ENCODE data around the gene NCLN. TPM values are rescaled to one million over a fixed set of nuclear protein-coding genes. Genes with fewer than 3 reads are reported as not detected.
A peak's percentile ranks its signal among the peaks of the same experiment; 100 is the strongest.

The NCLN gene, protein sequence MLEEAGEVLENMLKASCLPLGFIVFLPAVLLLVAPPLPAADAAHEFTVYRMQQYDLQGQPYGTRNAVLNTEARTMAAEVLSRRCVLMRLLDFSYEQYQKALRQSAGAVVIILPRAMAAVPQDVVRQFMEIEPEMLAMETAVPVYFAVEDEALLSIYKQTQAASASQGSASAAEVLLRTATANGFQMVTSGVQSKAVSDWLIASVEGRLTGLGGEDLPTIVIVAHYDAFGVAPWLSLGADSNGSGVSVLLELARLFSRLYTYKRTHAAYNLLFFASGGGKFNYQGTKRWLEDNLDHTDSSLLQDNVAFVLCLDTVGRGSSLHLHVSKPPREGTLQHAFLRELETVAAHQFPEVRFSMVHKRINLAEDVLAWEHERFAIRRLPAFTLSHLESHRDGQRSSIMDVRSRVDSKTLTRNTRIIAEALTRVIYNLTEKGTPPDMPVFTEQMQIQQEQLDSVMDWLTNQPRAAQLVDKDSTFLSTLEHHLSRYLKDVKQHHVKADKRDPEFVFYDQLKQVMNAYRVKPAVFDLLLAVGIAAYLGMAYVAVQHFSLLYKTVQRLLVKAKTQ
- 61.1 and 64.8 TPM in 2 replicates for total RNA-seq

DNA sequence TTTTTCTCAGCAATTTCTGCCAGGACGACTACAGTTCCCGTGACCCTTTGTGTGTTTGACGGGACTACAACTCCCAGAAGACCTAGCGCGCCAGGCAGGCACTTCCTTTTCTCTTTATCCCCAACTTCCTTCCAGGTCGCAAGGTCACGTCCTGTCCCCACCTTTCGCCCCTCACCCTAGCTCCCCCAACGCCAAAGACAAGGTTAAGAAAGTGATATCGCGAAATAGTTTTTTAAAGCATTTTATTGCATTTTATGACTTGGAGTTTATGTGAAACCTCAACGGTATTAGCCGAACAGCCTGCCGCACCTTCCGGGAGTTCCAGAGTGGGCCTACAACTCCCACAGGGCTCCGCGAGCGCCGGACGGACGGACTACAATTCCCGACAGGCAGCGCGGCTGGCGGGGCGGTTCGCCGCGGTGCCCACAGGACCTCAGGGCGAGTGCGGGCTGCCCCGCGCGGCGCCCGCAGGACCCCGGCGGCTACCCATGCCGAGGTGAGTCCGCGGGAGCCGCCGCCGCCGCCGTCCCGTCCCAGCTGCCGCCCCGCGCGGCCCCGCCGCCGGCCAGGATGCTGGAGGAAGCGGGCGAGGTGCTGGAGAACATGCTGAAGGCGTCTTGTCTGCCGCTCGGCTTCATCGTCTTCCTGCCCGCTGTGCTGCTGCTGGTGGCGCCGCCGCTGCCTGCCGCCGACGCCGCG lies at the start of gene NCLN:
Gene NCLN (plus strand): TSS at position 470 of the 699 bp plus-strand sequence. CDS start 101 bp downstream, at position 571.
- H3K9me3 Mint-ChIP-seq, result no peaks in the 10 kb centered on the region
- ATAC-seq (ENCODE audit: low read depth) (peak; percentile 86), DNase-seq (peak; percentile 98)
- peak within 1 kb of the TSS; percentile 95 for H3K27ac Mint-ChIP-seq
- TF ChIP-seq, protein P1, sequence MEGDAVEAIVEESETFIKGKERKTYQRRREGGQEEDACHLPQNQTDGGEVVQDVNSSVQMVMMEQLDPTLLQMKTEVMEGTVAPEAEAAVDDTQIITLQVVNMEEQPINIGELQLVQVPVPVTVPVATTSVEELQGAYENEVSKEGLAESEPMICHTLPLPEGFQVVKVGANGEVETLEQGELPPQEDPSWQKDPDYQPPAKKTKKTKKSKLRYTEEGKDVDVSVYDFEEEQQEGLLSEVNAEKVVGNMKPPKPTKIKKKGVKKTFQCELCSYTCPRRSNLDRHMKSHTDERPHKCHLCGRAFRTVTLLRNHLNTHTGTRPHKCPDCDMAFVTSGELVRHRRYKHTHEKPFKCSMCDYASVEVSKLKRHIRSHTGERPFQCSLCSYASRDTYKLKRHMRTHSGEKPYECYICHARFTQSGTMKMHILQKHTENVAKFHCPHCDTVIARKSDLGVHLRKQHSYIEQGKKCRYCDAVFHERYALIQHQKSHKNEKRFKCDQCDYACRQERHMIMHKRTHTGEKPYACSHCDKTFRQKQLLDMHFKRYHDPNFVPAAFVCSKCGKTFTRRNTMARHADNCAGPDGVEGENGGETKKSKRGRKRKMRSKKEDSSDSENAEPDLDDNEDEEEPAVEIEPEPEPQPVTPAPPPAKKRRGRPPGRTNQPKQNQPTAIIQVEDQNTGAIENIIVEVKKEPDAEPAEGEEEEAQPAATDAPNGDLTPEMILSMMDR (IDR thresholded peaks at IDR 0.05), result no peak
- H3K36me3 Mint-ChIP-seq (ENCODE audit: low read depth), result peaks cover 30% of the 10 kb centered on the region
- H3K27me3 Mint-ChIP-seq, result no peaks in the 10 kb centered on the region
- peaks cover 74% of the 10 kb centered on the region for H3K4me1 Mint-ChIP-seq
- ChIA-PET POLR2A (interaction anchor here (0.9 to 3.5 kb wide), 3 partner anchors 10 to 235 kb away, joined by 3 to 25 read pairs (median 4); no protein-coding TSS in a partner anchor), CTCF (interaction anchor here (1.1 to 1.2 kb wide), 2 partner anchors 22 to 38 kb away, joined by 3 read pairs; no protein-coding TSS in a partner anchor)
- peak within 1 kb of the TSS; percentile 93 for H3K4me3 Mint-ChIP-seq
- intact Hi-C loops (cut with micrococcal nuclease), result loop anchor here (1.0 to 10.0 kb wide), 6 partner anchors 53 to 1101 kb away; partner anchors contain the start of genes FZR1 and HMG20B

DNA sequence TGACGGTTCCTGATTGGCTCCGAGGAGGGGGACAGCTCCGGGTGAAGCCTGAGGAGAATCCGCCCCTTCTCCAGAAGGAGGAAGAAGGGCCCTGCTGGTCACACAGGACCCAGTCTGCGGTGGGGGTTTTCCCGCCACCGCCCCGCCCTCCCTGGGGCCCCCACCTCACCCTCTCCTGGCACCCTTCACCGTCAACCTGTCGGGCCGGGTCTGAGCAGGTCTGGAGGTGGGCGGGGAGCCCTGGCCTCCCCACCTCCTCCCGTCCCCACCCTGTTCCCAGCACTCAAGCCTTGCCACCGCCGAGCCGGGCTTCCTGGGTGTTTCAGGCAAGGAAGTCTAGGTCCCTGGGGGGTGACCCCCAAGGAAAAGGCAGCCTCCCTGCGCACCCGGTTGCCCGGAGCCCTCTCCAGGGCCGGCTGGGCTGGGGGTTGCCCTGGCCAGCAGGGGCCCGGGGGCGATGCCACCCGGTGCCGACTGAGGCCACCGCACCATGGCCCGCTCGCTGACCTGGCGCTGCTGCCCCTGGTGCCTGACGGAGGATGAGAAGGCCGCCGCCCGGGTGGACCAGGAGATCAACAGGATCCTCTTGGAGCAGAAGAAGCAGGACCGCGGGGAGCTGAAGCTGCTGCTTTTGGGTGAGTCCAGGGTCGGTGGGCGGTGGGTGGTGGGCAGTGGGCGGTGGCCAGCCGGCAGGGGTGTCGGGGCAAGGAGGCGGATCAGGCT lies 49.6 kb upstream of the NCLN start, which contains the start of gene GNA15:
Gene GNA15 (plus strand): TSS at position 73 of the 723 bp plus-strand sequence. CDS start 418 bp downstream, at position 491.
- intact Hi-C loops (cut with micrococcal nuclease), result no loop called here
- Mint-ChIP-seq H3K27me3 (peaks cover 5% of the 10 kb centered on the region), H3K27ac (no peak within 1 kb of the TSS), H3K9me3 (no peaks in the 10 kb centered on the region), H3K4me3 (peak within 1 kb of the TSS; percentile 24), H3K36me3 (ENCODE audit: low read depth) (no peaks in the 10 kb centered on the region), H3K4me1 (peaks cover 34% of the 10 kb centered on the region)
- ChIA-PET POLR2A (interaction anchor here (0.6 to 1.0 kb wide), 4 partner anchors 11 to 1203 kb away, joined by 3 to 5 read pairs (median 4); no protein-coding TSS in a partner anchor), CTCF (interaction anchor here (1.0 kb wide), 1 partner anchor 185 kb away, joined by 3 read pairs; no protein-coding TSS in a partner anchor)
- DNase-seq (no peak), ATAC-seq (ENCODE audit: low read depth) (peak; percentile 34)
- TF ChIP-seq, protein P1 (IDR thresholded peaks at IDR 0.05), result no peak

DNA sequence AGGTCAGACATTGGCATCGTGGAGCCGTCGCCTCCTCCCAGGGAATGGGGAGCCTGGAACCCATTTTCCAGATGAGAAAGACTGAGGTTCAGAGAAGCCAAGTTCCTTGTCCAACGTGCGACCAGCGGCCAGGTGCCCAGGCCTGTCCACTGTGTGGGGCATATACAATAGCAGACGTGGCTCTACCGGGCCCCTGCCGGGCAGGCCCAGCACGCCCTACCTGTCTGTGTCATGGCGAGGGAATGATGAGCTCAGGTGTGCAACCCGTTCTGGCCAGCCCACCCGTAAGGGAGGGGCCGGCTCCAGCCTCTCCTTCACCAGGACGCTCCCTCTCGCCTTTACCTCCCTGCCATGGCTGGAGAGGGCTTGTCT lies 49.1 kb upstream of the NCLN start:
- CTCF ChIA-PET, result interaction anchor here (1.0 kb wide), 1 partner anchor 186 kb away, joined by 3 read pairs; no protein-coding TSS in a partner anchor
- DNase-seq, result no peak
- TF ChIP-seq, protein P1 (IDR thresholded peaks at IDR 0.05), result no peak
- H3K4me3 Mint-ChIP-seq, result peak overlapping the region; percentile 24
- no peak overlapping the region for H3K27ac Mint-ChIP-seq
- peaks cover 38% of the 10 kb centered on the region for H3K4me1 Mint-ChIP-seq
- POLR2A ChIA-PET, result interaction anchor here (0.6 kb wide), 1 partner anchor 11 kb away, joined by 3 read pairs; no protein-coding TSS in a partner anchor
- intact Hi-C loops (cut with micrococcal nuclease), result no loop called here
- ATAC-seq (ENCODE audit: low read depth), result no peak
- no peaks in the 10 kb centered on the region for H3K9me3 Mint-ChIP-seq
- H3K27me3 Mint-ChIP-seq, result peaks cover 5% of the 10 kb centered on the region
- no peaks in the 10 kb centered on the region for H3K36me3 Mint-ChIP-seq (ENCODE audit: low read depth)

DNA sequence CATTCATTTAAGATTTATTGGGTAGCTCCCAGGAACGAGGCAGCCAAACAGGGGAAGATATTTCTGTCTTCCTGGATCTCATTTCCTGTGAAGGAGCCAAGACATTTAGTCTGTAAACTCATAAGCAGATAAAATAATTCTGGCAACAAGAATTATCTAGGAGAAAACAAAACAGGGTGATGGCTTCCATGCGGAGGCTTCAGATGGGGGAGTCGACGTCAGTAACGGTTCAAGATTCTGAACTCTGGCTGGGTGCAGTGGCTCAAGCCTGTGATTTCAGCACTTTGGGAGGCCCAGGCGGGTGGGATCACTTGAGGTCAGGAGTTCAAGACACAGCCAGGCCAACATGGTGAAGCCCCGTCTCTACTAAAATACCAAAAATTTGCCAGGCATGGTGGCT lies 48.6 kb upstream of the NCLN start:
- Mint-ChIP-seq H3K27ac (no peak overlapping the region), H3K4me1 (peaks cover 41% of the 10 kb centered on the region), H3K27me3 (peaks cover 5% of the 10 kb centered on the region), H3K9me3 (no peaks in the 10 kb centered on the region), H3K4me3 (peak overlapping the region; percentile 24), H3K36me3 (ENCODE audit: low read depth) (no peaks in the 10 kb centered on the region)
- no peak for ATAC-seq (ENCODE audit: low read depth)
- CTCF ChIA-PET, result interaction anchor here (1.0 to 2.3 kb wide), 2 partner anchors 8 to 186 kb away, joined by 3 to 10 read pairs; no protein-coding TSS in a partner anchor
- intact Hi-C loops (cut with micrococcal nuclease), result no loop called here
- POLR2A ChIA-PET, result interaction anchor here (0.6 kb wide), 1 partner anchor 1263 kb away, joined by 3 read pairs; the partner anchor contains the start of gene SH3GL1
- TF ChIP-seq, protein P1 (IDR thresholded peaks at IDR 0.05), result no peak
- no peak for DNase-seq
